Smooth muscle cell (in vitro differentiated cells): Measurements from ENCODE around the gene GRAMD4. TPM values are rescaled to one million over a fixed set of nuclear protein-coding genes. Genes with fewer than 3 reads are reported as not detected.

Experiments used
- DNase-seq: peaks from one replicate; lab custom pipeline; 2025; ENCODE audit not compliant: unreplicated experiment; lab: John Stamatoyannopoulos, UW
- H2AFZ ChIP-seq: fragments of 200-600 bp; sonication (generic); 2 replicates; pipeline ENCODE4 v1.6.0; 2016; ENCODE audit warnings: antibody characterized with exemption, low read depth, mild to moderate bottlenecking
- H3F3A ChIP-seq: fragments of 200-600 bp; sonication (generic); 2 replicates; pipeline ENCODE4 v1.6.0; 2017; ENCODE audit warnings: antibody characterized with exemption, low read depth
- H3K27ac ChIP-seq: fragments of 200-600 bp; sonication (generic); 2 replicates; pipeline ENCODE4 v1.5.1; 2016; ENCODE audit warnings: low read depth, mild to moderate bottlenecking
- H3K27me3 ChIP-seq: fragments of 200-600 bp; sonication (generic); 2 replicates; pipeline ENCODE4 v1.6.1; 2016; ENCODE audit warnings: low read depth, mild to moderate bottlenecking
- H3K36me3 ChIP-seq: fragments of 200-600 bp; sonication (generic); 2 replicates; pipeline ENCODE4 v1.5.1; 2016; ENCODE audit warnings: low read depth
- H3K4me1 ChIP-seq: fragments of 200-600 bp; sonication (generic); 2 replicates; pipeline ENCODE4 v1.5.1; 2016; ENCODE audit warnings: low read depth
- H3K4me2 ChIP-seq: fragments of 200-600 bp; sonication (generic); 2 replicates; pipeline ENCODE4 v1.6.0; 2016; ENCODE audit warnings: mild to moderate bottlenecking
- H3K4me3 ChIP-seq: fragments of 200-600 bp; sonication (generic); 2 replicates; pipeline ENCODE4 v1.5.1; 2016; ENCODE audit warnings: mild to moderate bottlenecking
- H3K79me2 ChIP-seq: fragments of 200-600 bp; sonication (generic); 2 replicates; pipeline ENCODE4 v1.6.0; 2016; ENCODE audit warnings: low read depth, mild to moderate bottlenecking
- H3K9ac ChIP-seq: fragments of 200-600 bp; sonication (generic); 2 replicates; pipeline ENCODE4 v1.6.0; 2016; ENCODE audit warnings: low read depth
- H3K9me3 ChIP-seq: fragments of 200-600 bp; sonication (generic); replicated peaks from 2 replicates; pipeline ENCODE4 v1.5.1; 2016; ENCODE audit warnings: low read depth
- H4K20me1 ChIP-seq: fragments of 200-600 bp; sonication (generic); 2 replicates; pipeline ENCODE4 v1.6.0; 2016; ENCODE audit warnings: low read depth
- CTCF ChIP-seq: fragments of 200-600 bp; sonication (generic); IDR thresholded peaks from 2 replicates; pipeline ENCODE4 v1.5.1; 2017; ENCODE audit warnings: borderline replicate concordance, mild to moderate bottlenecking, antibody characterized with exemption; ENCODE audit not compliant: insufficient read depth, poor library complexity, severe bottlenecking
- WGBS: methylation state at CpG from one replicate; pipeline ENCODE4 v1.1.7; 2016; ENCODE audit warnings: low lambda C conversion rate; 5-methylcytosine and 5-hydroxymethylcytosine counted together
- polyA plus RNA-seq: library from polyadenylated mRNA; unstranded; fragments of >200 nt; fragmentation: Nextera tagmentation; extraction: Ambion mirVana; gene quantifications from 2 replicates; pipeline ENCODE4 v1.2.1, GENCODE V29; 2016
- total RNA-seq: library from RNA; depleted of rRNA; stranded (reverse); fragments of >200 nt; gene quantifications from 2 replicates; pipeline ENCODE4 v1.2.3, GENCODE V29; 2014

GRAMD4 gene
- total and polyA plus RNA-seq, 2 experiments from 2014 or later: 14.5 to 16.6 TPM

GRCh38 chr22:46710806-46711205 is 90.6 kb downstream of the GRAMD4 start:
- H3K27me3 ChIP-seq: no peaks in the 10 kb centered on the region
- no peak for DNase-seq
- no peaks in the 10 kb centered on the region for H3K9me3 ChIP-seq
- peak overlapping the region; percentile 42 for H3K27ac ChIP-seq
- H3K79me2 ChIP-seq: no peaks in the 10 kb centered on the region
- no peak overlapping the region for H2AFZ ChIP-seq
- H3K9ac ChIP-seq: no peak overlapping the region
- 71% methylated on average over 11 of the region's 11 CpGs for WGBS
- peaks cover 15% of the 10 kb centered on the region for H3K36me3 ChIP-seq
- no peaks in the 10 kb centered on the region for H3K4me1 ChIP-seq
- H3K4me2 ChIP-seq: no peak overlapping the region
- no peak for TF ChIP-seq CTCF
- peaks cover 28% of the 10 kb centered on the region for H4K20me1 ChIP-seq
- H3K4me3 ChIP-seq: no peak overlapping the region
- no peaks in the 10 kb centered on the region for H3F3A ChIP-seq

- H3K4me1 ChIP-seq: no peaks in the 10 kb centered on the region
- no peaks in the 10 kb centered on the region for H3K27me3 ChIP-seq
- H3K4me2 ChIP-seq: no peak overlapping the region
- no peak overlapping the region for H3K9ac ChIP-seq
- no peak for DNase-seq
- no peak for TF ChIP-seq CTCF
- H2AFZ ChIP-seq: no peak overlapping the region
- no peaks in the 10 kb centered on the region for H3K79me2 ChIP-seq
- no peak overlapping the region for H3K4me3 ChIP-seq
- peaks cover 15% of the 10 kb centered on the region for H3K36me3 ChIP-seq
- H4K20me1 ChIP-seq: peaks cover 20% of the 10 kb centered on the region
- 96% methylated on average over 8 of the region's 8 CpGs for WGBS
- no peak overlapping the region for H3K27ac ChIP-seq
- no peaks in the 10 kb centered on the region for H3F3A ChIP-seq
- no peaks in the 10 kb centered on the region for H3K9me3 ChIP-seq
Observed at GRCh38 chr22:46712288-46712687, 92.1 kb downstream of the GRAMD4 start.

- H4K20me1 ChIP-seq: peaks cover 20% of the 10 kb centered on the region
- no peaks in the 10 kb centered on the region for H3K9me3 ChIP-seq
- 77% methylated on average over 4 of the region's 4 CpGs for WGBS
- H3K4me1 ChIP-seq: no peaks in the 10 kb centered on the region
- no peak overlapping the region for H3K4me2 ChIP-seq
- H3K9ac ChIP-seq: no peak overlapping the region
- no peak overlapping the region for H2AFZ ChIP-seq
- no peak overlapping the region for H3K4me3 ChIP-seq
- no peak overlapping the region for H3K27ac ChIP-seq
- H3K36me3 ChIP-seq: peaks cover 15% of the 10 kb centered on the region
- no peak for TF ChIP-seq CTCF
- no peaks in the 10 kb centered on the region for H3F3A ChIP-seq
- H3K27me3 ChIP-seq: no peaks in the 10 kb centered on the region
- no peak for DNase-seq
- no peaks in the 10 kb centered on the region for H3K79me2 ChIP-seq
Observed at GRCh38 chr22:46714550-46714949, 94.4 kb downstream of the GRAMD4 start.

- Histone ChIP-seq H4K20me1 (peaks cover 49% of the 10 kb centered on the region), H3K79me2 (peaks cover 12% of the 10 kb centered on the region), H3K27ac (no peak overlapping the region), H3K4me2 (no peak overlapping the region), H3K36me3 (no peaks in the 10 kb centered on the region), H3F3A (no peaks in the 10 kb centered on the region), H3K9me3 (no peaks in the 10 kb centered on the region), H3K4me3 (no peak overlapping the region), H3K27me3 (no peaks in the 10 kb centered on the region), H3K9ac (no peak overlapping the region), H3K4me1 (no peaks in the 10 kb centered on the region), H2AFZ (no peak overlapping the region)
- DNase-seq: no peak
- no peak for TF ChIP-seq CTCF
- 87% methylated on average over 11 of the region's 11 CpGs for WGBS
Observed at GRCh38 chr22:46719921-46720320, 99.7 kb downstream of the GRAMD4 start.
